GM12873 (cell line): Measurements from ENCODE around the gene ZNF436.

Experiments used
- CTCF ChIP-seq: IDR thresholded peaks from 2 replicates; pipeline ENCODE4 v1.5.1; 2012; ENCODE audit warnings: low read depth, mild to moderate bottlenecking, moderate library complexity, low read length, control low read depth; ENCODE audit not compliant: insufficient read depth; ENCODE audit errors: missing control alignments

Gene ZNF436

DNA sequence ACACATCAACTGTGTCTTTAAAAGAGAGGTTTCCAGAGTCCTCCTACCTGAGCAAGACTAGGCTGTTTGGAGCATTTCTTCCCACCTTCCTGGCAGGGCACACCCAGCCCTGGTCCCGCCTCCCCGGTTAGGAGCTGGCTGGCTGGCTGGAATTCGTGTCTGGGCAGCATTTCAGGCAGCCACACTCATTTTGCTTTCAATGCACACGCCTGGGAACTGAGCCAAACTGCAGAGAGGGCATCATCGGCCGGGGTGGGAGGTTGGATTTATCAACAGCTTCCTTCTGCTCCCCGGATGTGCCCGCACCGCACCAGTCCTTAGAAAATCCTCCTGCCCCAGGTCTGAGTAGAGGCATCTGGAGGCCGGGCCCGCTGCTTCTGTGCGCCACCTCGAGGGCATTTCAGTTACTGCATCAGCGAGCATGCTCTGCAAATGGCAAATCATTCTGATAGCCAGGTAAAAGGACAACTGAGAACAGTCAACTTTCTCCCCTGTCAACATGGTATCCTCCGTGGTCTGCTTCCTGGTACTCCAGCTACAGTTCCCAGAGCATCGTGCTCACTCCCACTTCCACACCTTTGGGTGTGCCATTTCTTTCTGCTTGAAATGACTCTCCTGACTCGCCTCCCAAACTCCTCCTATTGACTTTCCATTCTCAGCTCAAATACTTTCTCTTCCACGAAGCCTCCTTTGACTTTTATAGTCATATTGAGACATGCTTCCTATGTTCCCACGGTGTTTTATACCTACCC lies 34.3 kb upstream of the ZNF436 start:
- TF ChIP-seq CTCF = peak; percentile 95

- TF ChIP-seq CTCF = no peak
These were observed 33.7 kb upstream of the ZNF436 start for GRCh38 chr1:23403355-23403734.

- no peak for TF ChIP-seq CTCF
These were observed 33.4 kb upstream of the ZNF436 start for GRCh38 chr1:23403038-23403336.

GRCh38 chr1:23402286-23403037 lies 32.8 kb upstream of the ZNF436 start:
- TF ChIP-seq CTCF = no peak

DNA sequence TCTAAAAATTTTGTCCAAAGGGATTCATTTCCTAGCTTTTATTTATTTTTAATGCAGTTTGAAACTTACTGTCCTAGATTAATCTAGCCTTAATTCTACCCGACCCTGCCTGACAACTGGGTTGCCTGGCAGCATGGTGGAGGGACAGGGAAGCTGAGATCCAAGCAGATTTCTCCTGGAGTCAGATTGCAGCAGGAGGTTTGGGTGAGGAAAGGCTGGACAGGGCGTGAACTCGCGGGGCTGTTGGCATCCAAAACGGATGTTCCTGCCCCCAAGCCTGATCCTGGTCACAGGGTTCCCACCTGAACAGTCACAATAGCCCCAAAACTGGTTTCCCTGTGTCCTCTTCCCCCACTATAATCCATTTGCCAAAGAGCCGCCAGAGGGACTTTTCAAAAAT lies 31.7 kb upstream of the ZNF436 start:
- no peak for TF ChIP-seq CTCF

DNA sequence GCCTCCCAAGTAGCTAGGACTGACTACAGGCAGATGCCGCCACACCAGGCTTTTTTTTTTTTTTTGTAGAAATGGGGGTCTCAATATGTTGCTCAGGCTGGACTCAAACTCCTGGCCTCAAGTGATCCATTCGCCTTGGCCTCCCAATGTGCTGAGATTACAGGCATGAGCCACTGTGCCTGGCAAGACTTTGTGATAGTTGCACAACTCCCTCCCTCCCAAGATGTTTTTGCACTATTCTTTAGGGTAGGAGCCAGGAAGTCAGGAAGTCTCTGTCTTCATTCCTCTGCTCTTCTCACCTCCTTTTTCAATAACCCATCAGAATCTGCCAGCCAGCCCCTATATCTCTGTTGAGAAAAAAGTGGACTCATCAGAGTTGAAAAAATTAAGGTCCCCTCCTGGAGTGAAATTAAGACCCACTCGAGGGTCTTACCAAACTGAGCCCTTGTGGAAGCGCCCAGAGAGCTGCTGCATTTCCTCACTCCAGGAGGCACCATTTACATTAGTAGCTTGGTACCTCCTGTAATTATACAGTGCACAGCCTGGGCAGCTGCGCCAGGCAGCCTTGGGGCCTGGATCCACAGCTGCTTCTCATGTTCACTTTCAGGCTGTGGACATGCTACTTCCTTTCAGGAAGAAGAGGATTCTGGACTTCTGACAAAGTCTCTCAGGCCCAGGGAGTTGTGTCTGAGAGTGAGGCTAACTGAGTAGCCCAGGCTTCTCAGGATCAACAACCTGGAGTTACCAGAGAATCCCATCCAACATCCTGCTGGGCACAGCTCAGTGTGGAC lies 30.9 kb upstream of the ZNF436 start:
- no peak for TF ChIP-seq CTCF

GRCh38 chr1:23399229-23399628 lies 29.6 kb upstream of the ZNF436 start:
- no peak for TF ChIP-seq CTCF
